IPS DF 19.7 (cell line): Measurements from ENCODE around the gene NRG2.

ENCODE experiments used
- DNase-seq: peaks from one replicate; pipeline ENCODE4 v3.0.0-alpha.2; 2013; ENCODE audit warnings: low read depth, low spot score

NRG2 gene

DNA sequence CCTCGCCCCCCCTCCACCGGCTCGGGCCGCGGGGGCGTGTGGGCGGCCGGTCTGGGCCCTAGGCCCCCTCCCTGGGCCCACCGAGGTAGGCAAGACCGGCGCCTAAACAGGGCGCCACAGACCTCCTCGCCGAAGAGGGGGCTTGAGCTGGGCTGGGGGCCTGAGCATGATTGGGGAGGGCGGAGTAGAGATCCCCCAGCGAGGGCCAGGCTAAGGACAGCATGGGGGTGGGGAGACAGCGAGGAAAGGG, 138.6 kb downstream of the NRG2 start:
- no peak for DNase-seq

DNA sequence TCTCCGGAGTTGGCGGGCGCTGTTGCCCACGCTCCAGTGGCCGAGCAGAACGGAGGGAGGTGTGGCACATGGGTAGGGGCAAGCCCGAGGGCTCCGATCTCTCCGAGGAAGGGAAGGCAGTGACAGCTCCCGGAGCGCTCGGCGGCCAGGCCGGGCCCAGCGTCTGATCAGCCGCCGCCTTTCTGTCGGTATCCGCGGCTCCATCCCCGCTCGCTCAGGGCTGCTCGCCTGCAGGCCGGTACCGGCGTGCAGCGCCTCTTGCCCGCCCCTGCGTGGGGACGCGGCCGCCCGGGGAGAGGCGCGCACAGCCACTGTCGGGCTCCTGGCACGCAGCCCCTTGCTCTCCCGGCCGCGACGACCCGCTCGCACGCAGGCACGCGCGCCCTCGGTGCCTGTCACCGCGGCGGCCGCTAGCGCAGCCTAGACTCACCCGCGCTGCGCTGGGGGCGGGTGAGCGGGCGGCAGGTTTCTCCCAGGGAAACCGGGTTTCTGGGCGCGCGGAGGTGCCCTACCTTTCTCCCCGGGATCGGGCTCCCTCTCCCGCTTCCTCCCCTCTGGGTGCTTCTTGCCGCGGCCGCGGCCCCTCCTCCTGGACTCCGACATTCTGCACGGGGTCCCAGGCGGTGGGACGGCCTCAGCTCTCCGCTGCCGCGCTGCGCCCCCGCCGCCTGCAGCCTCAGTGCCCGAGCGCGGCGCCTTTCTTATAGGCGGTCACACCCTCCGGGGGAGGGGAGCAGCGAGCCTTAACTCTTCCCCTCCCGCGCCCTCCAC, 139.1 kb downstream of the NRG2 start:
- DNase-seq = no peak

DNA sequence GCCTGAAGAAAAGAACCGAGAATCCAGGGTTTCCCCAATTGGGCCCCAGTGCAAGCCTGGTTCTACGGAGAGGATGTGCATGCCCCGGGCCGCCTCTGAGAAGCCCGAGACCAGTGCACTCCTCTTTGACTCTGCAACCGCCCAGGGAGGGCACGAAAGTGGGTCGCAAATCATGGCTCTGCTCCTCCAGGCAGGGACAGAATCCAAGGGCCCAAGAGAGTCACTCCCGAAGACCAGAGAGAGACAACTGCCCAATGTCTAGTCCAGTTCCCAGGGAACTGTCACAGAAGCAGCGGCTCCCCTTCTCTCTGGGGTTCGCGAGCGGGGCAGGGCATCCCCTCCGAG, 139.7 kb downstream of the NRG2 start:
- DNase-seq = no peak

DNA sequence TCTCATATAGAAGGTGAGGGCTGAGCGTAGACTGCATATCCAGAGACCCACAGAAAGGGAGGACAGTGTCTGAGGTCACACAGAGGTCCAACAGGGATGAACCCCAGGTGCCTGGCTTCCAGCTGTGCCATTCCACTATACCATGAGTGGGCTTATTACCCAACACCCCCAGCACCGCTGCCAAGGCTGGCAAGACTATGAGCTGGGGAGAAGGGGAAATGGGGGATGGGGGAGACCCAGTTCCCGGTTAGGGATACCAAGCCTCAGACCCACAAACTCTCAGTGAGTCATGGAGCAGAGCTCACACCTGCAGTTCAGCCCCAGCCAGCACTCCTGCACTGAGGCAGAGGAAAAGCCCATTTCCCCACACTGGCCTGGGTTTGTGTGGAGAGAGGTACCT, 141.1 kb downstream of the NRG2 start:
- DNase-seq = no peak

DNA sequence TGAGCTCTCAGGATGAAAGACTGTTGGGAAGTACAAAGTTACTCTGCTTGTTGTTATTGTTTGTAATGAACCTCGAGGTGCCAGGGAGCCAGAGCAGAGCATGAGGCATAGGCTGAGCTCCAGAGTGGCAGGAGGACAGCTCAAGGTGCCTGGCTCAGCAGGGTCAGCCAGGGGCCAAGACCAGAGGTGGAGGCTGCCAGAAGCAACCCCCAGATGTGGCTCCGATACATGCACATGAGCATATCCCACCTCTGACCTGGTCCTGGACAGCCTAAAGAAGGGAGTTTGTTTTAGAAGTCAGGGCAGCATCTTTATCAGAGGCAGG, 141.9 kb downstream of the NRG2 start:
- DNase-seq = no peak

DNA sequence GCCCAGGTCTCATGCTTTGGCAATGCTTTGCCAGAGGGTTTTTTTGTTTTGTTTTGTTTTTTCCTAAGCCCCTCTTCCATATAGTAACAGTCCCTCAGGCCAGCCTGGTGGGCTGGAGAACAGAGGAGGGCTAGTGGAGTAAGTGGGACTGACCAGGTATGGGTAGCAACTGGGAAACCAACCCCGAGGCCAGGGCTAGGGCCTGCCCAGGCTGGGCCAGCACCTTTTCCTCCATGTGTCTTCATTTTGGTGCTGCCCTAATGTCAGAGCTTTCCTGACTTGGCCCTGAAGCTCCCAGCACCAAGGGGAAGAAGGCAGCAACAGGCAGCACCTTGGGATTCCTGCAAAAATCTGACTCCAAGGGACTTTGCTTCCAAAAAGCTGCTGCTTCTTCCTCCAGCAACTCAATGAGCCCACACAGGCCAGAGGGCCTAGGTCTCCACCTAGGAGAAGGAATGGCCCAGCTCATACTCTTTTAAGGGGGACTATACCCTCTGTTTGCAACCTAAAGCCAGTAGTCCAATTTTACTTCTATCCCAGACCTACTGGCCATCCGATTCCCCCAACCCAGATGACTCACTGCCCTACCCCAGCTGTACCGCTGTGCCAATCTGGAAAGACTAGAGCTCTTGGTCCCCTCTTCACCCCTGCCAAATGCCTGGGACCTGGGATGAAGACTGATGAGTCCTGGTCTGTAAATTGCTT, 142.4 kb downstream of the NRG2 start:
- no peak for DNase-seq

DNA sequence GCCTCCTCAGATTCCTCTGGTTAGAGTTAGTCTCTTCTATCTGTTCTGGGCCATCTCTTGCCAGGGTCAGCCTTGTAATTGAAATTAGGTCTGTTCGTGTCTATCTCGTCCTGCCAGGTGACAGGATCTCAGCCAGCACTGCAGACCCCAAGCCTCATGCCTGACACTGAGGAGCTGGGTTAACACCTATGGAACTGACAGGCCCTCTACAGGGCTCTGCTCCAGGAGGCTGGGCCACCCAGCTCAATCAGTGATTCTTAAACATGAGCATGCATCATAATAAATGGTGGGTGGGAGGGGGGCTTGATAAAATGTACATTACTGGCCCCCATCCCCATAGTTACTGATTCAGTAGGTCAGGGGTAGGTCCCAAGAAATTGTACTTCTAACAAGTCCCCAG, 144.1 kb downstream of the NRG2 start:
- DNase-seq = no peak

DNA sequence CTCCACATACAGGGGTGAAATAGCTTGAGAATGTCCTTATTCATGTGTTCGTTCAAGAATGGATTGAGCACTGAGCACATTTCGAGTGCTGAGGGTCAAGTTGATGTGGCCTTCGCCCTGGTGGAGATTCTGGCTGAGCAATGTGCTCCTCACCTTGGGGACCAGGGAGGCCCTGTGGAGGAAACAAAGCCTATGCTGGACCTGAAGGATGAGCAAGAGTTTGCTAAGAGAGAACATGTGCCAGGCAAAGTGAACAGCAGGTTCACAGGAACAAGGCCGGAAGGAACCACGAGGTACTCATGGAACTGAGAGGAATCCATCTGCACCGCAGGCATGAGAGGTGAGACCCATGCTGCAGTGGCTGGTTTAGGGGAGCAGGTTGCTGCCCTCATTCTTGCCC, 145.1 kb downstream of the NRG2 start:
- DNase-seq = no peak

DNA sequence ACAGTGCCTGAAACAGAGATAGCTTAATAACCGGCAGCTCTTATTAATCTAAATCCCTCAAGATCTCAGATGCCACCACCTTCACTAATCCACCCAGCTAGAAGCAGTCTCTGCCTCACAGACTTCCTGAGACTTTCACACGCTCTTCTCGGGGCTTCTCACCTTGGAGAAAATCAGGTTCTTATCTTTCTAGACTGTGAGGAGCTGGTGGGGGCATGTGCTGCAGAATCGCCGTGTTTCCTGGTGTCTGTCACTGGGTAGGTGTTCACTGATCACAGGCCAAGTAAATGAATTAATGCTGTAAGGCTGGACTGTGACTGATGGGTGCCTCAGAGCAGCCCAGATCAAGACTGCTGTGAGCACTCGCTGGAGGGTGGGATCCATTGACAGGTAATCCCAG, 145.8 kb downstream of the NRG2 start:
- no peak for DNase-seq

DNA sequence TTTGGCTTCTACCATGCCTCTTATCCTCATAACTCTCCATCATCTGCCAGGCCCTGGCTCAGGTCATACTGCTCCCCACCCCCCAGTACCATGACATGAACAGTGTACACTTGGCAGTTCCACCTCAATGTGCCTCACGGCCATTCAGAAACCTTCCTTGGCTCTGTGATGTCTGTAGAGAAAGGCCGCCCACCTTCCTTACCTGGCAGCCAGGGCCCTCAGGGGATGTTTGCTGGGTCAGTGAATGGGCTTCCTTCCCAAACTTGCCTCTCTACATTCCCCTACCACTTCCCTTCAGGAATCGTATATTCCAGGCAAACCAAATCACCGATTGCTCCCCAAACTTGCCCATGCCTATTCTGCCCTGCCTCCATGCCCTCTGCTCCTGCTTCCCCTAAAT, 146.4 kb downstream of the NRG2 start:
- DNase-seq = no peak

DNA sequence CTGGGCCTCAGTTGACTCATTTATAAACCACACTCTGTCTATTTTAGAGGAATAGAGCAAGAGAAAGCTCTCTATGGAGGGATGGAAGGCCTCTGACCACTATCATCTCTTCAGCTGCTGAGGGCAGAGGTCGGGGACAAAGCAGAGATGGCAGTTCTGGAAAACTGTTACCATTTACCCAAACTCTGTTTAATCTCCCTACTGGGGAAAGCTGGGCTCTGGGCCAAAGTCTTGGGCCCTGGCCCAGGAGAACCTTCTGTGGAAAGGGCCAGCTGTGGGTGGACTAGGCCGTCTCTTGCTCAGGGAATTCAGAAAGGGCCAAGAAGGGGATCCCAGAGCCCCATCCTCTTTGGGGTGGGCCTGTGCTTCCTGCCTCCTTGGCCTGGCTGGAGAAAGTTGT, 147.5 kb downstream of the NRG2 start:
- DNase-seq = no peak

DNA sequence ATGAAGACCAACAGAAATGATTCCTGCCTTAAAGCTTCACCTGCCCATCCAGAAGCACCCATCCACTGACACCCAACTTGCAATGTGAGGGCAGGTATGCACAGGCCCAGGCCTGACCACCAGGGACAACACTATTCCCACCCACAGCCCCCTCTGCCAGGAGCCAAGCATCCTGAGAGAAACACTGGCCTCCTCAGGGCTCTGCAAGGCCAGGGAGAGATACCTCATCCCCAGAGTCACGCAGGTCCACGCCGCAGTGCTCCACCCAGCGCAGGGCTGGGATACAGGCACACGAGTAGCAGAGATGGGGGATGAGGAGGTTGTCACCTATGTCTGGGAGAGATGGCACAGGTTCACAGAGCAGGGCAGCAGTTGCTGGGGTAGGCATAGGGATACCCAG, 148.1 kb downstream of the NRG2 start:
- no peak for DNase-seq

DNA sequence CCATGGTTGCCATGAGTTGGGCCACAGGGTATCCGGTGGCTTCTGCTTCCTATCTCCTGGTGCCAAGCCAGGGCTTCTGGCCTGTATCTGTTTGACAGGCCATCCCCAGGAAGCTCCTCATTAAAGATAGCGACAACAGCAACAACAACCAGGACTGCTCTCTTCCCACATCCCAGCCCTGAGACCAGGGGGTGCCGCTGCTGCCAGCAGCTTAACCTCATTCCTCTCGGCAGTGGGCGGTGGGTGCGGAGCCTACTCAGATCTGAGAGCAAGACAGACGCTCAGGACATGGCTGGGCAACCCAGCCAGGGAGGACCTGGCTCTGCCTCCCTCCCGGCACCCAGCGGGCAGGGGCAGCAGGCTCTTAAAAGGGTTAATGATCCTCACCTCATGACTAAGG, 149.2 kb downstream of the NRG2 start:
- no peak for DNase-seq

DNA sequence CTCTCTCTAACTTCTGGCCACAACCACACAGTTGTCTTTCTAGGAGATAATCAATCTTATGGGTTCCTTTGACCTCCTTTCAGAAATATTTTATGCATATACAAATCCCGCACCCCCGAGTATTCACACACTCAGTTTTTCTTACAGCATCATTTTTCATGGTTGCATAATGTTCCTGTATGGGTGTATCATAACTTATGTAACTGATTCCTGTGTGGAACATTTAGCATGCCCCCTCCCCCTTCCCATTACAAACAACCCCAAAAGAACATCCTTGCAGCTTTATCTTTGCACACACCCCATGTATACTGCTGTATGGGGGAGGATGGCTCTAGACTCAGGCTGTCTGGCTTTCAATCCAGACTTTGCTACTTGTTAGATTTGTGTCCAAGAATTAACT, 153.7 kb downstream of the NRG2 start:
- DNase-seq = no peak

DNA sequence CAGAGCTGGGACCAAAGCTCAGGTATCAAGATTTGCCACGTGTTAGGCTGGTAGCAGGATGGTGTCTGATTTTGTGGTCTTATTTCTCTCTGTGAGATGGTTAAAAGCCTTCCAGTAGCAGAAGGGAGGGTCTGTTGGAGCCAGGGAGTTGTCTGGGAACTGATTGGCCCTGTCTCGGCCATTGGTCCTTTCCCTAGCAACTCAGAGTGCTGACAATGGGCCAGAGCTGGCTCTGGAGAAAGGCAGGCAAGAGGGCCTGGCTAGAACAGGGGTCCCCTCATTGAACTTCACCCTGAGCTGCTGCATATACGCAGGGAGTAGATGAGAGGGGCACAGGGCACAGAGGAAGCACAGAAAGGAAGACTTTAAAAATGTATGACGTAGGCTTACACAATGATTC, 154.7 kb downstream of the NRG2 start:
- DNase-seq = no peak

DNA sequence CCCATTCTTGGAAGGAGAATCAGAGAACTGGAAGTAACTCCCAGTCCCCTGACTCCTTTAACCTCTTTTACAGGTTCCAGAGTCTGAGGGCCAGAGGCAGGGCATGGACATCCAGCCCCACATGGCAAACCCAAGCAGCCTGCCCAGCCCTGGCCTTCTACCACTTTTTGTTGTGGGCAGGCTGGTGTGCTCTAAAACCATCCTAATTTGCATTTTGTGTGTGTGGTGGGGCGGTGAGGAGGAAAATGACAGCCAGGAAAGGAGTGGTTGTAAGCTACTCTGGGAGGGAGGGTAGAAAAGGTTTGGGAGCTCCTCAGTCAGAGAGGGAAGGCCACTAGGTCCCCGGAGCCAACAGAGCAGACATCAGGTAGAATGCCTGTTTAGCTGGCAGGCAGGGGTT, 156.9 kb downstream of the NRG2 start:
- no peak for DNase-seq

DNA sequence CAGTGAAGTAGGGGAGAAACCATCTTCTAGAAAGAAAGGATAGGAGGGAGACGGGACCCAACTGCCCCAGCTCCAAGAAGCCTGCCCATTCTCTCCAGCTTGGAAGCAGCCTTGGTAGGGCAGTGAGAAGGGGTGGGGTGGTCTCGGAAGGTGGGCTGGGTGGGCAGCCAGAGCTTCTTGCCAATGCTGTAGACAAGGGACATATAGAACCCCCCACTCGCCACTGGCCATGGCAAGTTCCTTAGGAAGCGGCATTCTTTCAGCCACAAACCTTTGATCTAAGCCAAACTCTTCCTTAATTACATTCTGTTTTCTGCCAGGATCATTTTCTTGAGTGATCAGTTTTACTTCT, 157.3 kb downstream of the NRG2 start:
- no peak for DNase-seq

DNA sequence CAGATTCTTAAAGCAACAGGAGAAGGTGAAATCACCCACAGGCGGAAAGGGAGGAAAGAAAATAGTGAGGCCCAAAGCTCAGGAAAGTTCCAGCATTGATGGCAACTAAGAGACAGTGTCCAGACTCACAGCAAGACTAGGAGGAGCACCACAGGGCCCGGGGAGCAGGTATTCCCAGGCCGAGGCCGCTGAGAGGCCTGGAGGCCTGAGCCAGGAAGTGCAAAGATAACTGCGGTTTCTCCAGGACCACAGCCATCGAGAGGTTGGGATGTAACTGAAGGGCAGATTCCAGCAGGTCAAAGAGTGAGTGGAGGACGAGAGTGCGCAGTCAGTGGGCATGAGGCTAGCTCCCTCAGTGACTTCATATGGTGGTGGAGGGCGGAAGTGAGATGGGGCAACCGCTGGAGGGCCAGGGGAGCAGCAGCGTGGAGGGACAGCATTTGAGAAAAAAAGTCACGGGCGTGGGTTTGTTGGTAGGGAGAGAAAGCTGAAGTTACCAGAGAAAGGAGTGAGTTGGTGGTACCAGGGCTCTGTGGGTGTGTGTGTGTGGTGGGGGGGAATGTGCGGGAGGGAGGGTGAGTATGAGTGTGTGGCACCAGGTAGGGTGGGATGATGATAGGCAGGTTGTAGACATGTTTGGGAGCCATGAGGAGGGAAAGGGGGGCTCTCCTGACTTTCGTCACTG, 157.8 kb downstream of the NRG2 start:
- no peak for DNase-seq

DNA sequence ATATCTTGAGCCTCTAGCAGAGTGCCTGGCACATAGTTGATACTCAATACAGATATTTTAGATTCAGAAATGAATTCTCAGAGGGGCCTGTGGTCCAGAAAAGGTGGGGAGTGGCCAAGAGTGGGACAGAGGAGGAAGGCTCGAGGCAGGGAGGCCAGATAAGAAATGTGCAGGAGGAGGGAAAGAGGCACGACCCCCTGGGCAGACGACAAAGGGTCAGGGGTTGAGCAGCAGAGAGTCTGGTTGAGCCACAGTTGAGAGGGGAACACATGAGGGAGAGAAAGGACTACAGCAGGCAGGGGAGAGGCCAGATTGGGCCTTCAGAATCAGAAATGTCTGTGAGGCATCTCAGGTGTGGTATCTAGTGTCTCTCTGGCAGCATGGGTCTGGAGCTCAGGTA, 158.4 kb downstream of the NRG2 start:
- DNase-seq = no peak

DNA sequence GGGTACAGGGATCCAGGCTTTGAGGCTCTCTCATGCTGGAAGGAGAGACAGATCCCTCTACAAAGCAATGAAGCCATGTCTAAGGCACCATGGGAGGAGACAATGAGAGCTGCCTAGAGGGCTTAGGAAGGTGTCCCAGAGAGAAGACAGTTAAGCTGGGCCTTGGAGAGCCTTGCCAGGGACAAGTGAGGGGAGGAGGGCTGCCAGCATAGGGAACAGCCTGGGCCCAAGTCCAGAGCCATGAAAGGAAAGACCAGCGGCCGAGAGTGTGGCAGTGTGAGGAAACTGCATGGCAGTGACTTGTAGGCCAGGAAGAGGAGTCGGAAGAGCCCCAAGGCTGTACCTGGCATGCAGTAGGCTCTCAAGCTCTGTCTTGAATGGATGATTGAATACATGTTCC, 159.0 kb downstream of the NRG2 start:
- DNase-seq = no peak

DNA sequence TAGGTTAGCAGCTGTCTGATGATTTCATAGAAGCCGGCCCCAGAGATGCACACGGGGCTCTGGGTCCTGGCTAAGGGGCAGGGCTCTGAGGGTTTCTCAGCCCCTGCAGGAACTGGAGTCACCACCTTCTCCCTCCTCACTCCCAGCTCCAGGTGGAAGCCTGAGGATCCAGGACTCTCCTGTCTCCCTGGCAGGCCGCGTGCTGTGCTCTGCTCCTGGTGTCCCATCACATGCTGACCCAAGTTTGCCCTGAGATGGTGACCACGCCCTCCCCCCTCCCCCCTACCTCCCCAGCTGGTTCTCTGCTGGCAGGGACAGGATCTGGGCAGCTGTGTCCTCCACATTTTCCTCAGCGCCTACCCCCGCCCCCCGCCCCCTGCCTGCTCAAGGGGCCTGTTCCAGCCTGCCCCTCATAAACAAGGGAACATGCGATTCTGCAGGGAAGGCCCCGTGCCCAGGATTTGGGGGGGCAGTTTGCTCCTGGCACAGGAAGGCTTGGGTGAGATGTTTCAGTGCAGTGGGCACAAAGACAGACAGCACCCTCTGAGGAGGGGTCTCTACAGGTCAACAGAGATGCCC, 160.0 kb downstream of the NRG2 start:
- DNase-seq = no peak

DNA sequence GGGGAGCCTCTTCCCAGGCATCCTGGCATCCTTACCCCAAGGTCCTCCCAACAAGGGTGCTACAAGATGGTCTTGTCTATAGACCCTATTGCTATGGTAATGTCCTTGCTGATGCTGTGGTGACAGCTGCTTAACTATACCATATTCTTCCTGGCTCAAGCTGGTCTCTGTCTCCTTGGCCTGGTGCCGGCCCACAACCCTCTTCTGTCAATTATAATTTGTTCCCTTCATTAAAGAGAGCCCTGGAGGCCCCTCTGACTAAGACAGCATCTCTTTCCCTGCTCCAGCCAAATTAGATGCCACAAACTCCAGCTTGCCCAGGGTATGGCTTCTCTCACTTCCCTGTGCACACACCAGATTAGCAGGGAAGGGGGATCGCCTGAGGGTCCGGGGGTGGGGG, 160.8 kb downstream of the NRG2 start:
- DNase-seq = no peak

DNA sequence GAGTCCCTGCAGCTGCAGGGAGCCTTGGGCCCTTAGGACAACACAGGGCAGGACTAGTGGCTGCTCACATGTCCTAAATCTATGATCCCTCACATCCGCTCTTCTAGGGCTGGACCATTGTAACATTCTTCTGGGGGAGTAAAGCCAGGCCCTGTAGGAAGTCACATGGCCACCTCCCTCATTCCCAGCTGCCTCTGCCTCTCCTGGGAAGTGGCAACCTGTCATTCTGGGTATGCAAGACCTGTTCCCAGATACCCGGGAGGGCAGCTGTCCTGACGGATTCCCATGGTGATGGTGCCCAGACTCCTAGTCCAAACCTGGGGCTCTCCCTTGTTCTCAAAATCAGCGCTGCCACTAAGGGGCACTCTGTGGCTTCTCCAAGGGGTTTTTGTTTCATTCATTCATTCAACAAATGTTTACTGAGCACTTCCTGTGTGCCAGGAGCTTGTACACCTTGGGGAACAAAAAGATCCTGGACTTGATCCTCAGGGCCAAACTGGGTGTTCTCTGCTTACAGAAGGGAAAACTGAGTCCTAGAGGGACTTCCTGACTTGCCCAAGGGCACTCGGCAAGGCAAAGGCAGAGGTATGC, 161.9 kb downstream of the NRG2 start:
- no peak for DNase-seq
